Measurements from ENCODE around the gene SLC45A1.

DNA sequence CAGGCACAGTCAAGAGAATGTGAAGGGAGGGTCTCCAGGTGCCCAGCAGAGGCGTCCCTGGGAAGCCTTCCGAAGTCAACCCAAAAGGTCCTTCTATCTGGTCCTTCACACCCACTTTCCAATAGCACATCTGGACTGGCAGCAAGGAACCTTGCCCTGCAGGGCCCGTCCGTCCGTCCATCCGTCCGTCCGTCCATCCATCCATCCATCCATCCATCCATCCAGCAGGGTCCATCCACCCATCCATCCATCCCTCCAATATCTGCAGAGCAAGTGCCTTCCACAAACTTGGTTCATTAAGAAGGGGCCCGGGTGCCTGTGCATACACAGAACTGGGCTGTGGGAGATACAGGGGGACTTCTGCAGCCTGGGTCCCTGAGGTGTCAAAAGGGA lies 31.6 kb downstream of the SLC45A1 start:
- TF ChIP-seq, protein P1, sequence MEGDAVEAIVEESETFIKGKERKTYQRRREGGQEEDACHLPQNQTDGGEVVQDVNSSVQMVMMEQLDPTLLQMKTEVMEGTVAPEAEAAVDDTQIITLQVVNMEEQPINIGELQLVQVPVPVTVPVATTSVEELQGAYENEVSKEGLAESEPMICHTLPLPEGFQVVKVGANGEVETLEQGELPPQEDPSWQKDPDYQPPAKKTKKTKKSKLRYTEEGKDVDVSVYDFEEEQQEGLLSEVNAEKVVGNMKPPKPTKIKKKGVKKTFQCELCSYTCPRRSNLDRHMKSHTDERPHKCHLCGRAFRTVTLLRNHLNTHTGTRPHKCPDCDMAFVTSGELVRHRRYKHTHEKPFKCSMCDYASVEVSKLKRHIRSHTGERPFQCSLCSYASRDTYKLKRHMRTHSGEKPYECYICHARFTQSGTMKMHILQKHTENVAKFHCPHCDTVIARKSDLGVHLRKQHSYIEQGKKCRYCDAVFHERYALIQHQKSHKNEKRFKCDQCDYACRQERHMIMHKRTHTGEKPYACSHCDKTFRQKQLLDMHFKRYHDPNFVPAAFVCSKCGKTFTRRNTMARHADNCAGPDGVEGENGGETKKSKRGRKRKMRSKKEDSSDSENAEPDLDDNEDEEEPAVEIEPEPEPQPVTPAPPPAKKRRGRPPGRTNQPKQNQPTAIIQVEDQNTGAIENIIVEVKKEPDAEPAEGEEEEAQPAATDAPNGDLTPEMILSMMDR (IDR thresholded peaks at IDR 0.05) = no peak
- TF ChIP-seq POLR2AphosphoS5 (IDR thresholded peaks at IDR 0.05) = no peak

Measured in prostate gland (tissue), 2 donors.